Smooth muscle cell (in vitro differentiated cells): ENCODE results near the gene TGM5. TPM values are rescaled to one million over a fixed set of nuclear protein-coding genes. Genes with fewer than 3 reads are reported as not detected.

Experiments used
- DNase-seq: peaks from one replicate; lab custom pipeline; 2025; ENCODE audit not compliant: unreplicated experiment; lab: John Stamatoyannopoulos, UW
- H2AFZ ChIP-seq: fragments of 200-600 bp; sonication (generic); 2 replicates; pipeline ENCODE4 v1.6.0; 2016; ENCODE audit warnings: antibody characterized with exemption, low read depth, mild to moderate bottlenecking
- H3F3A ChIP-seq: fragments of 200-600 bp; sonication (generic); 2 replicates; pipeline ENCODE4 v1.6.0; 2017; ENCODE audit warnings: antibody characterized with exemption, low read depth
- H3K27ac ChIP-seq: fragments of 200-600 bp; sonication (generic); 2 replicates; pipeline ENCODE4 v1.5.1; 2016; ENCODE audit warnings: low read depth, mild to moderate bottlenecking
- H3K27me3 ChIP-seq: fragments of 200-600 bp; sonication (generic); 2 replicates; pipeline ENCODE4 v1.6.1; 2016; ENCODE audit warnings: low read depth, mild to moderate bottlenecking
- H3K36me3 ChIP-seq: fragments of 200-600 bp; sonication (generic); 2 replicates; pipeline ENCODE4 v1.5.1; 2016; ENCODE audit warnings: low read depth
- H3K4me1 ChIP-seq: fragments of 200-600 bp; sonication (generic); 2 replicates; pipeline ENCODE4 v1.5.1; 2016; ENCODE audit warnings: low read depth
- H3K4me2 ChIP-seq: fragments of 200-600 bp; sonication (generic); 2 replicates; pipeline ENCODE4 v1.6.0; 2016; ENCODE audit warnings: mild to moderate bottlenecking
- H3K4me3 ChIP-seq: fragments of 200-600 bp; sonication (generic); 2 replicates; pipeline ENCODE4 v1.5.1; 2016; ENCODE audit warnings: mild to moderate bottlenecking
- H3K79me2 ChIP-seq: fragments of 200-600 bp; sonication (generic); 2 replicates; pipeline ENCODE4 v1.6.0; 2016; ENCODE audit warnings: low read depth, mild to moderate bottlenecking
- H3K9ac ChIP-seq: fragments of 200-600 bp; sonication (generic); 2 replicates; pipeline ENCODE4 v1.6.0; 2016; ENCODE audit warnings: low read depth
- H3K9me3 ChIP-seq: fragments of 200-600 bp; sonication (generic); replicated peaks from 2 replicates; pipeline ENCODE4 v1.5.1; 2016; ENCODE audit warnings: low read depth
- H4K20me1 ChIP-seq: fragments of 200-600 bp; sonication (generic); 2 replicates; pipeline ENCODE4 v1.6.0; 2016; ENCODE audit warnings: low read depth
- CTCF ChIP-seq: fragments of 200-600 bp; sonication (generic); IDR thresholded peaks from 2 replicates; pipeline ENCODE4 v1.5.1; 2017; ENCODE audit warnings: borderline replicate concordance, mild to moderate bottlenecking, antibody characterized with exemption; ENCODE audit not compliant: insufficient read depth, poor library complexity, severe bottlenecking
- WGBS: methylation state at CpG from one replicate; pipeline ENCODE4 v1.1.7; 2016; ENCODE audit warnings: low lambda C conversion rate; 5-methylcytosine and 5-hydroxymethylcytosine counted together
- polyA plus RNA-seq: library from polyadenylated mRNA; unstranded; fragments of >200 nt; fragmentation: Nextera tagmentation; extraction: Ambion mirVana; gene quantifications from 2 replicates; pipeline ENCODE4 v1.2.1, GENCODE V29; 2016
- total RNA-seq: library from RNA; depleted of rRNA; stranded (reverse); fragments of >200 nt; gene quantifications from 2 replicates; pipeline ENCODE4 v1.2.3, GENCODE V29; 2014

Gene TGM5
- total and polyA plus RNA-seq, 2 experiments from 2014 or later: 0.08 to 2.5 TPM

GRCh38 chr15:43194795-43195194 lies 71.9 kb downstream of the TGM5 start:
- Histone ChIP-seq H3K79me2 (no peaks in the 10 kb centered on the region), H3F3A (no peaks in the 10 kb centered on the region), H3K4me3 (no peak overlapping the region), H3K4me1 (no peaks in the 10 kb centered on the region), H3K27ac (no peak overlapping the region), H3K27me3 (no peaks in the 10 kb centered on the region), H2AFZ (no peak overlapping the region), H3K9me3 (no peaks in the 10 kb centered on the region), H3K4me2 (no peak overlapping the region), H3K9ac (no peak overlapping the region), H3K36me3 (peaks cover 6% of the 10 kb centered on the region), H4K20me1 (no peaks in the 10 kb centered on the region)
- no peak for TF ChIP-seq CTCF
- DNase-seq: no peak
- 98% methylated on average over 2 of the region's 2 CpGs for WGBS

DNA sequence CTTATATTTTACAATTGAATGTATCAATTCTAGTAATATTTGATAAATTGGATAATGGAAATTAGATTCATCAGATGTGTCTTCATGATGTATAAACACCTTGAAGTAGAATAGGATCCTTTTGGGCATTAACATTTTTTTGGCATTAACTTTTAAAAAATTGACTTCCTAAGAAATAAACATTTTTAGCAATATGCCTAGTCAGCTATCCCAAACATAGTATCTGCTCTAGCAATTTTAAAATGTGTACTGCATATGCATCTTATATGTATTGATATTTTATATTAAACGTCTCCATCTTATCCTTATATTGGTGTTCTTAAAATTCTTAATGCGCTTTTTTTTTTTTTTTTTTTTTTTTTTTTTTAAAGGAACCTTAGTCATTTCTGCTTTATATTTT lies 73.0 kb downstream of the TGM5 start:
- H3K4me2 ChIP-seq: no peak overlapping the region
- no peaks in the 10 kb centered on the region for H3K4me1 ChIP-seq
- H4K20me1 ChIP-seq: no peaks in the 10 kb centered on the region
- TF ChIP-seq CTCF: no peak
- no peak overlapping the region for H3K27ac ChIP-seq
- H3K79me2 ChIP-seq: no peaks in the 10 kb centered on the region
- 100% methylated on average over 2 of the region's 2 CpGs for WGBS
- DNase-seq: no peak
- no peak overlapping the region for H3K4me3 ChIP-seq
- no peaks in the 10 kb centered on the region for H3K9me3 ChIP-seq
- H3K27me3 ChIP-seq: no peaks in the 10 kb centered on the region
- no peak overlapping the region for H2AFZ ChIP-seq
- H3K9ac ChIP-seq: no peak overlapping the region
- H3F3A ChIP-seq: no peaks in the 10 kb centered on the region
- H3K36me3 ChIP-seq: peaks cover 6% of the 10 kb centered on the region

- Histone ChIP-seq H3K4me3 (no peak overlapping the region), H3K4me1 (peaks cover 8% of the 10 kb centered on the region), H3K9ac (no peak overlapping the region), H3F3A (no peaks in the 10 kb centered on the region), H3K27me3 (no peaks in the 10 kb centered on the region), H3K4me2 (no peak overlapping the region), H3K9me3 (no peaks in the 10 kb centered on the region), H3K27ac (no peak overlapping the region), H2AFZ (no peak overlapping the region), H3K36me3 (peaks cover 6% of the 10 kb centered on the region), H4K20me1 (no peaks in the 10 kb centered on the region), H3K79me2 (peaks cover 9% of the 10 kb centered on the region)
- WGBS: 100% methylated on average over 1 of the region's 1 CpG
- DNase-seq: no peak
- TF ChIP-seq CTCF: no peak
These were observed 76.5 kb downstream of the TGM5 start for GRCh38 chr15:43190178-43190577.

DNA sequence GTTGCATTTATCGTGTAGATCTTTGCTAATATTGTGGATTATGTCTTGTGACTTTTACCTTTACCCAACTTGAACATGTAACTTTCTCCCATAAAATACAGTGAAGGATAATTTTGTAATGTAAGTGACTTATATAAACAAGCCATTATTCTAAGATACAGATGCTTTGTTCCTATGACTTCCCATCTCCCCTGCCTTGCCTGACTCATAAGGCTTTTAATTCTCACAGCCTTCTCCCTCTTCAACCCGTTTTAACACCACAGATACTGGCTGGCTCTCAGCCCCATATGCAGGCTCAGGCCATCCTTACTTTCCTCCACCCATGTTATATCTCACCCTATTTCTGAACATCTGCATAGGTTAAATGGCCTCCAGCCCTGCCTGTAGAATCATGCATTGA lies 77.4 kb downstream of the TGM5 start:
- Histone ChIP-seq H3K4me1 (peaks cover 8% of the 10 kb centered on the region), H3K9ac (no peak overlapping the region), H3K9me3 (no peaks in the 10 kb centered on the region), H3K36me3 (peaks cover 6% of the 10 kb centered on the region), H2AFZ (no peak overlapping the region), H4K20me1 (no peaks in the 10 kb centered on the region), H3K79me2 (peaks cover 9% of the 10 kb centered on the region), H3F3A (peaks cover 7% of the 10 kb centered on the region), H3K4me2 (no peak overlapping the region), H3K27me3 (no peaks in the 10 kb centered on the region), H3K27ac (no peak overlapping the region), H3K4me3 (no peak overlapping the region)
- WGBS: 91% methylated on average over 2 of the region's 2 CpGs
- DNase-seq: no peak
- no peak for TF ChIP-seq CTCF
